K562 (cell line): ENCODE measurements around the gene RNF103. TPM values are rescaled to one million over a fixed set of nuclear protein-coding genes. Genes with fewer than 3 reads are reported as not detected.

Experiments used
- ATAC-seq: fragments of 200-7000 bp; cut with Tn5 transposase; 3 replicates; pipeline ENCODE4 v1.9.1; 2020; ENCODE audit warnings: moderate library complexity
- BruUV-seq: library from RNA; stranded (reverse); fragments of 400-500 nt; replicated peaks from 2 replicates; lab custom pipeline; 2021; lab: Mats Ljungman, UMichigan
- CTCF ChIA-PET: fragments of 300-600 bp; formaldehyde crosslinking; extraction: SDS; loops from one replicate; lab custom pipeline; 2021; ENCODE audit warnings: low intra/inter-chr PET ratio; lab: Yijun Ruan, JAX
- POLR2A ChIA-PET: fragments of 300-600, 350-650 bp; sonication (Branson Sonifier 250); formaldehyde crosslinking; extraction: SDS; loops from one replicate; lab custom pipeline; 2021; ENCODE audit warnings: antibody characterized with exemption, inconsistent platforms; lab: Yijun Ruan, JAX
- DNase-seq, 4 experiments: peaks; one replicate each; pipeline versions ENCODE4 v3.0.0 to v3.0.0-alpha.2; 2011 to 2018; ENCODE audit warnings: low spot score in 3 of 4, mixed read lengths in 3 of 4; ENCODE audit errors: extremely low read depth in 1 of 4
- FAIRE-seq: peaks from 2 replicates; lab custom pipeline; 2011; peaks lifted over from hg19 to GRCh38; lab: Jason Lieb, UNC
- H2AFZ ChIP-seq: 2 replicates; pipeline ENCODE4 v1.6.0; 2011; ENCODE audit warnings: low read depth, low read length, control low read depth, inconsistent platforms
- H3K27ac ChIP-seq: fragments of 200-600 bp; 3 replicates; pipeline ENCODE4 v1.8.0; 2011; ENCODE audit warnings: low read depth, mild to moderate bottlenecking, control low read depth, inconsistent platforms, low read length, moderate library complexity, mixed read lengths; ENCODE audit errors: extremely low read depth
- H3K27me3 ChIP-seq, 2 experiments: fragments of 300-600 bp in 1 of 2; 2 replicates in 1 of 2; 3 replicates in 1 of 2; pipeline versions ENCODE4 v1.6.0 to v1.8.0; 2011; ENCODE audit warnings: inconsistent platforms in 2 of 2, low read length in 2 of 2, mild to moderate bottlenecking in 1 of 2, mixed read lengths in 1 of 2, moderate library complexity in 1 of 2; ENCODE audit not compliant: control insufficient read depth in 2 of 2, insufficient read depth in 2 of 2
- H3K36me3 ChIP-seq: fragments of 300-600 bp; 3 replicates; pipeline ENCODE4 v1.8.0; 2011; ENCODE audit warnings: mild to moderate bottlenecking, low read length, inconsistent platforms; ENCODE audit not compliant: control insufficient read depth, insufficient read depth
- H3K4me1 ChIP-seq, 2 experiments: fragments of 200-600 bp in 1 of 2; replicated peaks in 1 of 2; 2 replicates in 1 of 2; 3 replicates in 1 of 2; pipeline versions ENCODE4 v1.5.1 to v1.8.0; 2011; ENCODE audit warnings: inconsistent platforms in 2 of 2, low read length in 2 of 2, mild to moderate bottlenecking in 1 of 2, mixed read lengths in 1 of 2, moderate library complexity in 1 of 2; ENCODE audit not compliant: control insufficient read depth in 2 of 2, insufficient read depth in 2 of 2
- H3K4me2 ChIP-seq: 2 replicates; pipeline ENCODE4 v1.6.1; 2011; ENCODE audit warnings: low read length, control low read depth, inconsistent platforms, mixed read lengths; ENCODE audit not compliant: insufficient read depth
- H3K4me3 ChIP-seq: fragments of 200-600 bp; sonication (generic), shearing (Covaris generic); 2 replicates; pipeline ENCODE4 v1.5.1; 2016; ENCODE audit warnings: control low read depth, inconsistent platforms
- H3K79me2 ChIP-seq: fragments of 200-600 bp; 3 replicates; pipeline ENCODE4 v1.8.0; 2011; ENCODE audit warnings: low read length, inconsistent platforms; ENCODE audit not compliant: control insufficient read depth, insufficient read depth
- H3K9ac ChIP-seq, 2 experiments: 2 replicates each; pipeline versions ENCODE4 v1.6.0 to v1.6.1; 2011; ENCODE audit warnings: low read depth in 2 of 2, low read length in 2 of 2, control low read depth in 1 of 2, inconsistent platforms in 1 of 2, mild to moderate bottlenecking in 1 of 2, mixed read lengths in 1 of 2; ENCODE audit not compliant: insufficient read depth in 1 of 2
- H3K9me1 ChIP-seq: one replicate; pipeline ENCODE4 v1.6.0; 2011; ENCODE audit warnings: inconsistent platforms, mild to moderate bottlenecking, low read length, moderate library complexity; ENCODE audit not compliant: control insufficient read depth, insufficient read depth
- H3K9me3 ChIP-seq: replicated peaks from 2 replicates; pipeline ENCODE4 v1.5.1; 2011; ENCODE audit warnings: low read depth, low read length, inconsistent platforms; ENCODE audit not compliant: control insufficient read depth, insufficient read depth
- H4K20me1 ChIP-seq: replicated peaks from 2 replicates; pipeline ENCODE4 v1.6.1; 2011; ENCODE audit warnings: low read length, inconsistent platforms, mixed read lengths; ENCODE audit not compliant: control insufficient read depth, insufficient read depth
- CHCHD3 ChIP-seq: fragments of 250-450 bp; sonication (Bioruptor Pico); IDR thresholded peaks from 2 replicates; pipeline ENCODE4 v2.1.2; 2022; ENCODE audit warnings: mild to moderate bottlenecking
- EWSR1 ChIP-seq: fragments of 450-650 bp; IDR thresholded peaks from 2 replicates; pipeline ENCODE4 v1.6.1; 2018; ENCODE audit warnings: borderline replicate concordance, mild to moderate bottlenecking, low read depth, moderate library complexity; ENCODE audit not compliant: partially characterized antibody
- MEIS2 ChIP-seq: fragments of 450-650 bp; IDR thresholded peaks from 2 replicates; pipeline ENCODE4 v1.6.1; 2014; ENCODE audit warnings: mild to moderate bottlenecking; ENCODE audit not compliant: partially characterized antibody
- SAFB2 ChIP-seq: fragments of 200-400 bp; formaldehyde crosslinking; IDR thresholded peaks from 2 replicates; pipeline ENCODE4 v1.6.1; 2018; ENCODE audit warnings: borderline replicate concordance, low read length, low read depth, moderate library complexity; ENCODE audit not compliant: severe bottlenecking
- STAG1 ChIP-seq: sonication (generic); formaldehyde crosslinking; IDR thresholded peaks from 2 replicates; pipeline ENCODE4 v1.5.0; 2020; ENCODE audit warnings: missing genetic modification reagents, borderline replicate concordance
- STAT5B ChIP-seq: fragments of 250-450 bp; sonication (Bioruptor Pico); IDR thresholded peaks from 2 replicates; pipeline ENCODE4 v1.8.0; 2021; ENCODE audit warnings: mild to moderate bottlenecking, inconsistent platforms
- XRCC4 ChIP-seq: IDR thresholded peaks from one replicate; pipeline ENCODE4 v1.6.1; 2011; ENCODE audit not compliant: insufficient read depth, insufficient read length; ENCODE audit errors: extremely low read depth
- ZNF146 ChIP-seq: IDR thresholded peaks from one replicate; pipeline ENCODE4 v1.6.1; 2018; ENCODE audit warnings: missing compliant biosample characterization; ENCODE audit not compliant: unreplicated experiment
- ZNF780A ChIP-seq: fragments of 250-450 bp; sonication (Bioruptor Pico); IDR thresholded peaks from 2 replicates; pipeline ENCODE4 v1.5.0; 2021; ENCODE audit warnings: mild to moderate bottlenecking
- WGBS: fragments of 100-300 bp; shearing (Covaris generic); methylation state at CpG from one replicate; pipeline ENCODE4 v1.1.6; 2016; ENCODE audit warnings: low coverage, mixed read lengths; ENCODE audit not compliant: insufficient coverage; ENCODE audit errors: missing lambda C conversion rate; 5-methylcytosine and 5-hydroxymethylcytosine counted together
- in situ Hi-C: fragments of 300-500 bp; cut with MboI; formaldehyde crosslinking; loops from 4 replicates; pipeline ENCODE4 v1.15.0; 2018; ENCODE audit warnings: inconsistent platforms, mixed read lengths
- intact Hi-C: fragments of 100-400 bp; cut with micrococcal nuclease; formaldehyde crosslinking; loops from 2 replicates; pipeline ENCODE4 v1.14.2; 2022
- polyA plus RNA-seq, 8 experiments: library from polyadenylated mRNA; depleted of rRNA in 4 of 8; stranded (reverse) in 5 of 8; unstranded in 3 of 8; fragments of >200 nt; fragmentation: Nextera tagmentation in 2 of 8; fragmentation: Illumina TruSeq in 1 of 8; extraction: Ambion mirVana in 2 of 8; extraction: Trizol in 1 of 8; gene quantifications; 2 replicates each; pipeline versions ENCODE4 v1.2.1 to v1.2.3, GENCODE V29; 2011 to 2014; ENCODE audit warnings: inconsistent platforms in 1 of 8, missing spikeins in 1 of 8
- total RNA-seq, 7 experiments: library from RNA; depleted of rRNA in 6 of 7; stranded (reverse); fragments of >200 nt in 6 of 7; fragmentation: Illumina TruSeq in 2 of 7; extraction: Trizol in 2 of 7; gene quantifications; 2 replicates each; pipeline versions ENCODE4 v1.2.1 to v1.2.3, GENCODE V29; 2011 to 2021; ENCODE audit warnings: low replicate concordance in 1 of 7
- TF ChIP-seq, protein P1 (sequence below): IDR thresholded peaks from 3 replicates; pipeline ENCODE4 v1.6.1; 2011; ENCODE audit warnings: borderline replicate concordance, mild to moderate bottlenecking, moderate library complexity; ENCODE audit not compliant: insufficient read length; ENCODE audit errors: extremely low read depth
- TF ChIP-seq, protein P2 (sequence below): fragments of 450-650 bp; formaldehyde crosslinking; IDR thresholded peaks from 2 replicates; pipeline ENCODE4 v1.4.0; 2020; ENCODE audit warnings: mild to moderate bottlenecking, moderate library complexity
- TF ChIP-seq, protein P3 (sequence below): fragments of 250-450 bp; sonication (Bioruptor Pico); IDR thresholded peaks from 2 replicates; pipeline ENCODE4 v1.5.0; 2022; ENCODE audit warnings: mild to moderate bottlenecking
- TF ChIP-seq, protein P4 (sequence below): fragments of 250-450 bp; sonication (Bioruptor Pico); IDR thresholded peaks from 2 replicates; pipeline ENCODE4 v1.5.0; 2020; ENCODE audit warnings: mild to moderate bottlenecking

RNF103 gene
- total and polyA plus RNA-seq, 9 of the 15 experiments (the other 6 are each of a cell fraction or from before 2014, with no cell fraction given) = 1.2 to 6.8 (median 4.6) TPM

DNA sequence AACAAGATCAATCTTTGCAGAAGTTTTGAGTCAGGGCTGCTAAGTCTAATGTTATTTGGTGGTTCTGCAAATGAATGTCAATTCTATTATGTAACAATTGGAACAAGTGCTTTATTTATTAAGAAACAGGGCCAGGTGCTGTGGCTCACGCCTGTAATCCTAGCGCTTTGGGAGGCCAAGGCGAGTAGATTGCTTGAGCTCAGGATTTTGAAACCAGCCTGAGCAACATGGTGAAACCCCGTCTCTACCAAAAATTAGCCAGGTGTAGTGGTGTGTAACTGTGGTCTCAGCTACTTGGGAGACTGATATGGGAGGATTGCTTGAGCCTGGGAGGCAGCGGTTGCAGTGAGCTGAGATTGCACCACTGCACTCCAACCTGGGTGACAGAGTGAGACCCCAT, 13.2 kb upstream of the RNF103 start (continued):
- TF ChIP-seq SAFB2 = no peak
- TF ChIP-seq CHCHD3 (CRISPR knock-in tag) = no peak
- TF ChIP-seq, all 486 proteins: peak for 0

DNA sequence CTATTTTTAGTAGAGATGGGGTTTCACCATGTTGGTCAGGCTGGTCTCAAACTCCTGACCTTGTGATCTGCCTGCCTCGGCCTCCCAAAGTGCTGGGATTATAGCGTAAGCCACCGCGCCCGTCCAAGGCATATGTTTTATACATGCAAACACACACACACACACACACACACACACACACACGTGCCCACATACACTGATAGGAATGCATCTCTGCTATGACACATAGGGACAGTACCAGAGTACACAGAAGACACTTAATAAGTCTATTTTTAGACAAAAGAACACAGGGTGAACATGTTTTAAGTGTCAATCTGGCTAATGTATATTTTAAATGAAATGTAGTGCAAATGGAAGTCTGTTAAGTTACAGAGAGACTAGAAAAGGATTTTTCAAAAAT, 10.7 kb upstream of the RNF103 start:
- no TSS peak for BruUV-seq
- ATAC-seq (no peak), FAIRE-seq (no peak), DNase-seq (no peak)
- in situ Hi-C loops = loop anchor here (5.0 kb wide), 1 partner anchor 48 kb away; no protein-coding TSS in a partner anchor
- Histone ChIP-seq H2AFZ (no peak overlapping the region), H3K4me2 (no peak overlapping the region), H3K4me3 (no peak overlapping the region), H3K9me1 (no peaks in the 10 kb centered on the region), H3K4me1 (0 out of 5 replicates have a peak, but pooled peaks cover 0 to 3% of the 10 kb centered on the region in 2 experiments), H4K20me1 (no peaks in the 10 kb centered on the region), H3K36me3 (no peaks in the 10 kb centered on the region), H3K9me3 (no peaks in the 10 kb centered on the region), H3K27me3 (no peaks in the 10 kb centered on the region), H3K79me2 (no peaks in the 10 kb centered on the region), H3K27ac (no peak overlapping the region), H3K9ac (no peak overlapping the region)
- CTCF ChIA-PET = no interaction called here
- intact Hi-C loops = no loop called here
- 55% methylated on average over 6 of the region's 6 CpGs for WGBS
- POLR2A ChIA-PET = interaction anchor here (0.6 to 0.7 kb wide), 2 partner anchors 12 to 261 kb away, joined by 3 read pairs; no protein-coding TSS in a partner anchor
- TF ChIP-seq STAG1 (CRISPR knock-in tag) = no peak
- TF ChIP-seq, protein P1, sequence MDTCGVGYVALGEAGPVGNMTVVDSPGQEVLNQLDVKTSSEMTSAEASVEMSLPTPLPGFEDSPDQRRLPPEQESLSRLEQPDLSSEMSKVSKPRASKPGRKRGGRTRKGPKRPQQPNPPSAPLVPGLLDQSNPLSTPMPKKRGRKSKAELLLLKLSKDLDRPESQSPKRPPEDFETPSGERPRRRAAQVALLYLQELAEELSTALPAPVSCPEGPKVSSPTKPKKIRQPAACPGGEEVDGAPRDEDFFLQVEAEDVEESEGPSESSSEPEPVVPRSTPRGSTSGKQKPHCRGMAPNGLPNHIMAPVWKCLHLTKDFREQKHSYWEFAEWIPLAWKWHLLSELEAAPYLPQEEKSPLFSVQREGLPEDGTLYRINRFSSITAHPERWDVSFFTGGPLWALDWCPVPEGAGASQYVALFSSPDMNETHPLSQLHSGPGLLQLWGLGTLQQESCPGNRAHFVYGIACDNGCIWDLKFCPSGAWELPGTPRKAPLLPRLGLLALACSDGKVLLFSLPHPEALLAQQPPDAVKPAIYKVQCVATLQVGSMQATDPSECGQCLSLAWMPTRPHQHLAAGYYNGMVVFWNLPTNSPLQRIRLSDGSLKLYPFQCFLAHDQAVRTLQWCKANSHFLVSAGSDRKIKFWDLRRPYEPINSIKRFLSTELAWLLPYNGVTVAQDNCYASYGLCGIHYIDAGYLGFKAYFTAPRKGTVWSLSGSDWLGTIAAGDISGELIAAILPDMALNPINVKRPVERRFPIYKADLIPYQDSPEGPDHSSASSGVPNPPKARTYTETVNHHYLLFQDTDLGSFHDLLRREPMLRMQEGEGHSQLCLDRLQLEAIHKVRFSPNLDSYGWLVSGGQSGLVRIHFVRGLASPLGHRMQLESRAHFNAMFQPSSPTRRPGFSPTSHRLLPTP = no peak
- no peak for TF ChIP-seq ZNF146
- TF ChIP-seq XRCC4 = no peak
- TF ChIP-seq, protein P2, sequence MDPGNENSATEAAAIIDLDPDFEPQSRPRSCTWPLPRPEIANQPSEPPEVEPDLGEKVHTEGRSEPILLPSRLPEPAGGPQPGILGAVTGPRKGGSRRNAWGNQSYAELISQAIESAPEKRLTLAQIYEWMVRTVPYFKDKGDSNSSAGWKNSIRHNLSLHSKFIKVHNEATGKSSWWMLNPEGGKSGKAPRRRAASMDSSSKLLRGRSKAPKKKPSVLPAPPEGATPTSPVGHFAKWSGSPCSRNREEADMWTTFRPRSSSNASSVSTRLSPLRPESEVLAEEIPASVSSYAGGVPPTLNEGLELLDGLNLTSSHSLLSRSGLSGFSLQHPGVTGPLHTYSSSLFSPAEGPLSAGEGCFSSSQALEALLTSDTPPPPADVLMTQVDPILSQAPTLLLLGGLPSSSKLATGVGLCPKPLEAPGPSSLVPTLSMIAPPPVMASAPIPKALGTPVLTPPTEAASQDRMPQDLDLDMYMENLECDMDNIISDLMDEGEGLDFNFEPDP (CRISPR knock-in tag) = no peak
- TF ChIP-seq STAT5B (CRISPR knock-in tag) = no peak
- no peak for TF ChIP-seq ZNF780A (CRISPR knock-in tag)
- no peak for TF ChIP-seq EWSR1
- TF ChIP-seq MEIS2 = no peak
- TF ChIP-seq, protein P3, sequence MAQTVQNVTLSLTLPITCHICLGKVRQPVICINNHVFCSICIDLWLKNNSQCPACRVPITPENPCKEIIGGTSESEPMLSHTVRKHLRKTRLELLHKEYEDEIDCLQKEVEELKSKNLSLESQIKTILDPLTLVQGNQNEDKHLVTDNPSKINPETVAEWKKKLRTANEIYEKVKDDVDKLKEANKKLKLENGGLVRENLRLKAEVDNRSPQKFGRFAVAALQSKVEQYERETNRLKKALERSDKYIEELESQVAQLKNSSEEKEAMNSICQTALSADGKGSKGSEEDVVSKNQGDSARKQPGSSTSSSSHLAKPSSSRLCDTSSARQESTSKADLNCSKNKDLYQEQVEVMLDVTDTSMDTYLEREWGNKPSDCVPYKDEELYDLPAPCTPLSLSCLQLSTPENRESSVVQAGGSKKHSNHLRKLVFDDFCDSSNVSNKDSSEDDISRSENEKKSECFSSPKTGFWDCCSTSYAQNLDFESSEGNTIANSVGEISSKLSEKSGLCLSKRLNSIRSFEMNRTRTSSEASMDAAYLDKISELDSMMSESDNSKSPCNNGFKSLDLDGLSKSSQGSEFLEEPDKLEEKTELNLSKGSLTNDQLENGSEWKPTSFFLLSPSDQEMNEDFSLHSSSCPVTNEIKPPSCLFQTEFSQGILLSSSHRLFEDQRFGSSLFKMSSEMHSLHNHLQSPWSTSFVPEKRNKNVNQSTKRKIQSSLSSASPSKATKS = no peak
- TF ChIP-seq, protein P4, sequence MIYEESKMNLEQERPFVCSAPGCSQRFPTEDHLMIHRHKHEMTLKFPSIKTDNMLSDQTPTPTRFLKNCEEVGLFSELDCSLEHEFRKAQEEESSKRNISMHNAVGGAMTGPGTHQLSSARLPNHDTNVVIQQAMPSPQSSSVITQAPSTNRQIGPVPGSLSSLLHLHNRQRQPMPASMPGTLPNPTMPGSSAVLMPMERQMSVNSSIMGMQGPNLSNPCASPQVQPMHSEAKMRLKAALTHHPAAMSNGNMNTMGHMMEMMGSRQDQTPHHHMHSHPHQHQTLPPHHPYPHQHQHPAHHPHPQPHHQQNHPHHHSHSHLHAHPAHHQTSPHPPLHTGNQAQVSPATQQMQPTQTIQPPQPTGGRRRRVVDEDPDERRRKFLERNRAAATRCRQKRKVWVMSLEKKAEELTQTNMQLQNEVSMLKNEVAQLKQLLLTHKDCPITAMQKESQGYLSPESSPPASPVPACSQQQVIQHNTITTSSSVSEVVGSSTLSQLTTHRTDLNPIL (CRISPR knock-in tag) = no peak
